ENCODE measurements around the gene GALK2. TPM values are rescaled to one million over a fixed set of nuclear protein-coding genes. Genes with fewer than 3 reads are reported as not detected.

GALK2 gene
- total RNA-seq, 1 donor from 2014 or later = 21.3 TPM

- H3K36me3 Mint-ChIP-seq (ENCODE audit: low read depth) = no peaks in the 10 kb centered on the region
- H3K9me3 Mint-ChIP-seq = no peaks in the 10 kb centered on the region
- no peak for TF ChIP-seq CTCF (conservative IDR thresholded peaks at IDR 0.05)
- peak overlapping the region; percentile 93 for H3K27ac Mint-ChIP-seq (ENCODE audit: unreplicated experiment)
- H3K27me3 Mint-ChIP-seq (ENCODE audit: low read depth) = no peaks in the 10 kb centered on the region
- H3K4me1 Mint-ChIP-seq = peaks cover 43% of the 10 kb centered on the region
- no peak for DNase-seq (ENCODE audit: low read depth, low spot score)
- H3K4me3 Mint-ChIP-seq = peak overlapping the region; percentile 99
Measured at GRCh38 chr15:49154359-49154758, 15.7 kb upstream of the GALK2 start.

GRCh38 chr15:49154799-49155109 lies 15.3 kb upstream of the GALK2 start:
- DNase-seq (ENCODE audit: low read depth, low spot score) = no peak
- Mint-ChIP-seq H3K27me3 (ENCODE audit: low read depth) (no peaks in the 10 kb centered on the region), H3K4me1 (peaks cover 43% of the 10 kb centered on the region), H3K4me3 (peak overlapping the region; percentile 99), H3K27ac (ENCODE audit: unreplicated experiment) (peak overlapping the region; percentile 93), H3K9me3 (no peaks in the 10 kb centered on the region), H3K36me3 (ENCODE audit: low read depth) (no peaks in the 10 kb centered on the region)
- TF ChIP-seq CTCF (conservative IDR thresholded peaks at IDR 0.05) = no peak

GRCh38 chr15:49155110-49155833 lies 14.8 kb upstream of the GALK2 start, which contains the start of gene COPS2:
Gene COPS2, minus strand, starts transcription at chr15:49155599. Its CDS starts 21 bp downstream, at chr15:49155578.
- peak; percentile 89 for DNase-seq (ENCODE audit: low read depth, low spot score)
- no peak for TF ChIP-seq CTCF (conservative IDR thresholded peaks at IDR 0.05)

GRCh38 chr15:49155834-49156627 lies 14.0 kb upstream of the GALK2 start:
- H3K27ac Mint-ChIP-seq (ENCODE audit: unreplicated experiment) = peak overlapping the region; percentile 93

More at GRCh38 chr15:49155110-49155833, 14.8 kb upstream of the GALK2 start, which contains the start of gene COPS2:
- peak within 1 kb of the TSS; percentile 93 for H3K27ac Mint-ChIP-seq (ENCODE audit: unreplicated experiment)
- peak within 1 kb of the TSS; percentile 99 for H3K4me3 Mint-ChIP-seq
- H3K27me3 Mint-ChIP-seq (ENCODE audit: low read depth) = no peaks in the 10 kb centered on the region
- peaks cover 43% of the 10 kb centered on the region for H3K4me1 Mint-ChIP-seq
- no peaks in the 10 kb centered on the region for H3K9me3 Mint-ChIP-seq
- H3K36me3 Mint-ChIP-seq (ENCODE audit: low read depth) = no peaks in the 10 kb centered on the region

GRCh38 chr15:49163678-49164077 lies 6.4 kb upstream of the GALK2 start:
- DNase-seq (ENCODE audit: low read depth, low spot score) = no peak
- no peaks in the 10 kb centered on the region for H3K4me1 Mint-ChIP-seq
- H3K9me3 Mint-ChIP-seq = no peaks in the 10 kb centered on the region
- H3K4me3 Mint-ChIP-seq = no peak overlapping the region
- H3K27me3 Mint-ChIP-seq (ENCODE audit: low read depth) = no peaks in the 10 kb centered on the region
- H3K36me3 Mint-ChIP-seq (ENCODE audit: low read depth) = peaks cover 9% of the 10 kb centered on the region
- no peak overlapping the region for H3K27ac Mint-ChIP-seq (ENCODE audit: unreplicated experiment)
- no peak for TF ChIP-seq CTCF (conservative IDR thresholded peaks at IDR 0.05)

More at GRCh38 chr15:49155834-49156627, 14.0 kb upstream of the GALK2 start:
- no peaks in the 10 kb centered on the region for H3K27me3 Mint-ChIP-seq (ENCODE audit: low read depth)
- no peaks in the 10 kb centered on the region for H3K9me3 Mint-ChIP-seq
- no peak for DNase-seq (ENCODE audit: low read depth, low spot score)
- H3K4me1 Mint-ChIP-seq = peaks cover 40% of the 10 kb centered on the region
- no peaks in the 10 kb centered on the region for H3K36me3 Mint-ChIP-seq (ENCODE audit: low read depth)
- no peak for TF ChIP-seq CTCF (conservative IDR thresholded peaks at IDR 0.05)
- peak overlapping the region; percentile 99 for H3K4me3 Mint-ChIP-seq
